HG02610 (cell line): ENCODE measurements around the gene KRTAP26-1.

Experiments
- ATAC-seq: cut with Tn5 transposase; IDR thresholded peaks from one replicate; pipeline ENCODE4 v1.9.1; 2021; ENCODE audit warnings: mild to moderate bottlenecking, moderate library complexity; ENCODE audit not compliant: unreplicated experiment

Gene KRTAP26-1

GRCh38 chr21:30271611-30272010 lies 48.5 kb downstream of the KRTAP26-1 start:
- no peak for ATAC-seq

GRCh38 chr21:30271156-30271555 lies 49.0 kb downstream of the KRTAP26-1 start:
- no peak for ATAC-seq

- no peak for ATAC-seq
Observed at GRCh38 chr21:30269803-30270530, 50.1 kb downstream of the KRTAP26-1 start.
